H9 (cell line): ENCODE measurements around the gene SEMA7A. TPM values are rescaled to one million over a fixed set of nuclear protein-coding genes. Genes with fewer than 3 reads are reported as not detected.
"Not testable (repeated sequence)": the region's sequence is repeated elsewhere in the genome, so short reads cannot be mapped to it uniquely, and the experiment has no call there.

Experiments
- DNase-seq: peaks from one replicate; pipeline ENCODE4 v3.0.0-alpha.2; 2017
- H2AFZ ChIP-seq: one replicate; pipeline ENCODE4 v1.6.1; 2013; ENCODE audit warnings: mild to moderate bottlenecking, low read length, control low read depth, moderate library complexity
- H2AK5ac ChIP-seq: 2 replicates; pipeline ENCODE4 v1.6.1; 2013; ENCODE audit warnings: low read length, control low read depth, mixed read lengths; ENCODE audit not compliant: insufficient read length
- H2BK120ac ChIP-seq: one replicate; pipeline ENCODE4 v1.6.1; 2013; ENCODE audit warnings: low read depth, mild to moderate bottlenecking, low read length, control low read depth, inconsistent platforms; ENCODE audit not compliant: poor library complexity, severe bottlenecking
- H2BK12ac ChIP-seq: 2 replicates; pipeline ENCODE4 v1.6.1; 2013; ENCODE audit warnings: low read length, control low read depth, mixed read lengths, low read depth; ENCODE audit not compliant: insufficient read length
- H2BK15ac ChIP-seq: 2 replicates; pipeline ENCODE4 v1.6.1; 2013; ENCODE audit warnings: low read depth, low read length, control low read depth
- H2BK20ac ChIP-seq: one replicate; pipeline ENCODE4 v1.6.1; 2013; ENCODE audit warnings: low read depth, mild to moderate bottlenecking, low read length, control low read depth, inconsistent platforms; ENCODE audit not compliant: poor library complexity, severe bottlenecking
- H2BK5ac ChIP-seq: 2 replicates; pipeline ENCODE4 v1.6.1; 2013; ENCODE audit warnings: low read length, control low read depth, mixed read lengths; ENCODE audit not compliant: insufficient read length
- H3K14ac ChIP-seq: 2 replicates; pipeline ENCODE4 v1.6.1; 2013; ENCODE audit warnings: low read length, control low read depth; ENCODE audit not compliant: insufficient read depth
- H3K18ac ChIP-seq: 2 replicates; pipeline ENCODE4 v1.6.1; 2013; ENCODE audit warnings: low read depth, mild to moderate bottlenecking, mixed read lengths, low read length, control low read depth; ENCODE audit not compliant: insufficient read length
- H3K23ac ChIP-seq: 2 replicates; pipeline ENCODE4 v1.6.1; 2013; ENCODE audit warnings: low read length, control low read depth, mixed read lengths, low read depth; ENCODE audit not compliant: insufficient read length
- H3K23me2 ChIP-seq: 2 replicates; pipeline ENCODE4 v1.6.1; 2013; ENCODE audit warnings: low read depth, mild to moderate bottlenecking, mixed read lengths, low read length, control low read depth; ENCODE audit not compliant: insufficient read length, poor library complexity, severe bottlenecking
- H3K27ac ChIP-seq: 2 replicates; pipeline ENCODE4 v1.5.1; 2013; ENCODE audit warnings: low read length, control low read depth, mixed read lengths, low read depth; ENCODE audit not compliant: insufficient read length
- H3K27me3 ChIP-seq: 2 replicates; pipeline ENCODE4 v1.6.1; 2013; ENCODE audit warnings: low read length, control low read depth, inconsistent platforms; ENCODE audit not compliant: insufficient read depth
- H3K4ac ChIP-seq: 2 replicates; pipeline ENCODE4 v1.6.1; 2013; ENCODE audit warnings: low read depth, mild to moderate bottlenecking, control low read depth, inconsistent platforms, low read length, moderate library complexity
- H3K4me1 ChIP-seq: 2 replicates; pipeline ENCODE4 v1.6.1; 2013; ENCODE audit warnings: low read length, control low read depth, inconsistent platforms; ENCODE audit not compliant: insufficient read depth
- H3K4me2 ChIP-seq: 2 replicates; pipeline ENCODE4 v1.6.1; 2013; ENCODE audit warnings: low read length, control low read depth, mixed read lengths; ENCODE audit not compliant: insufficient read length, insufficient read depth
- H3K56ac ChIP-seq: 2 replicates; pipeline ENCODE4 v1.6.1; 2013; ENCODE audit warnings: low read depth, mild to moderate bottlenecking, mixed read lengths, low read length, control low read depth; ENCODE audit not compliant: insufficient read length
- H3K79me1 ChIP-seq: 2 replicates; pipeline ENCODE4 v1.6.1; 2013; ENCODE audit warnings: low read depth, mild to moderate bottlenecking, moderate library complexity, low read length, control low read depth, inconsistent platforms; ENCODE audit not compliant: insufficient read depth, poor library complexity, severe bottlenecking
- H3K79me2 ChIP-seq: 2 replicates; pipeline ENCODE4 v1.6.1; 2013; ENCODE audit warnings: low read length, control low read depth, inconsistent platforms; ENCODE audit not compliant: insufficient read depth
- H3K9ac ChIP-seq: 2 replicates; pipeline ENCODE4 v1.6.1; 2013; ENCODE audit warnings: low read length, control low read depth, mixed read lengths; ENCODE audit not compliant: insufficient read length; ENCODE audit errors: extremely low read depth
- H3K9me3 ChIP-seq: one replicate; pipeline ENCODE4 v1.6.1; 2013; ENCODE audit warnings: low read depth, low read length, inconsistent platforms; ENCODE audit not compliant: control insufficient read depth
- H3T11ph ChIP-seq: one replicate; pipeline ENCODE4 v1.6.1; 2013; ENCODE audit warnings: mild to moderate bottlenecking, low read length, control low read depth, inconsistent platforms
- H4K20me1 ChIP-seq: one replicate; pipeline ENCODE4 v1.6.1; 2013; ENCODE audit not compliant: control insufficient read depth, insufficient read length, insufficient read depth
- H4K5ac ChIP-seq: 2 replicates; pipeline ENCODE4 v1.6.1; 2013; ENCODE audit warnings: low read depth, mild to moderate bottlenecking, mixed read lengths, low read length, control low read depth; ENCODE audit not compliant: insufficient read length
- H4K8ac ChIP-seq: replicated peaks from 2 replicates; pipeline ENCODE4 v1.6.1; 2013; ENCODE audit warnings: low read length, control low read depth, mixed read lengths, low read depth; ENCODE audit not compliant: insufficient read length
- H4K91ac ChIP-seq: 2 replicates; pipeline ENCODE4 v1.6.1; 2013; ENCODE audit warnings: low read depth, mild to moderate bottlenecking, moderate library complexity, mixed read lengths, low read length, control low read depth; ENCODE audit not compliant: insufficient read length
- H3K27ac Mint-ChIP-seq, 3 experiments: 2 replicates in 2 of 3; 3 replicates in 1 of 3; pipeline ENCODE4 v1.8.0; 2020 to 2021; ENCODE audit warnings: mixed read lengths in 3 of 3, mild to moderate bottlenecking in 1 of 3, moderate library complexity in 1 of 3
- H3K27me3 Mint-ChIP-seq: 2 replicates; pipeline ENCODE4 v1.8.0; 2021; ENCODE audit warnings: low read depth, mild to moderate bottlenecking, moderate library complexity, mixed read lengths
- H3K36me3 Mint-ChIP-seq, 3 experiments: 2 replicates in 2 of 3; 3 replicates in 1 of 3; pipeline ENCODE4 v1.8.0; 2020 to 2021; ENCODE audit warnings: low read depth in 3 of 3, mixed read lengths in 3 of 3; ENCODE audit not compliant: insufficient read depth in 1 of 3
- H3K4me1 Mint-ChIP-seq, 2 experiments: 2 replicates each; pipeline ENCODE4 v1.8.0; 2020; ENCODE audit warnings: mixed read lengths in 2 of 2
- H3K4me3 Mint-ChIP-seq, 2 experiments: 2 replicates in 1 of 2; 3 replicates in 1 of 2; pipeline ENCODE4 v1.8.0; 2020 to 2021; ENCODE audit warnings: mild to moderate bottlenecking in 2 of 2, mixed read lengths in 2 of 2, moderate library complexity in 1 of 2
- H3K9me3 Mint-ChIP-seq, 2 experiments: 2 replicates in 1 of 2; 3 replicates in 1 of 2; pipeline ENCODE4 v1.8.0; 2020; ENCODE audit warnings: mild to moderate bottlenecking in 2 of 2, mixed read lengths in 2 of 2, moderate library complexity in 1 of 2
- CTCF ChIP-seq: fragments of 200-600 bp; sonication (generic); conservative IDR thresholded peaks from 3 replicates; pipeline ENCODE4 v1.8.0; 2021; ENCODE audit warnings: antibody characterized with exemption, mild to moderate bottlenecking
- WGBS: extraction: QIAGEN DNeasy Blood & Tissue Kit; methylation state at CpG from one replicate; pipeline ENCODE4 v1.1.7; 2013; ENCODE audit warnings: missing lambda C conversion rate, low lambda C conversion rate, mixed read lengths; ENCODE audit not compliant: insufficient read length; ENCODE audit errors: extremely low coverage; 5-methylcytosine and 5-hydroxymethylcytosine counted together
- total RNA-seq: library from RNA; stranded (reverse); gene quantifications from 2 replicates; pipeline ENCODE4 v1.2.1, GENCODE V29; 2021

Gene SEMA7A
- total RNA-seq, 1 experiment from 2014 or later: 5.7 TPM

DNA sequence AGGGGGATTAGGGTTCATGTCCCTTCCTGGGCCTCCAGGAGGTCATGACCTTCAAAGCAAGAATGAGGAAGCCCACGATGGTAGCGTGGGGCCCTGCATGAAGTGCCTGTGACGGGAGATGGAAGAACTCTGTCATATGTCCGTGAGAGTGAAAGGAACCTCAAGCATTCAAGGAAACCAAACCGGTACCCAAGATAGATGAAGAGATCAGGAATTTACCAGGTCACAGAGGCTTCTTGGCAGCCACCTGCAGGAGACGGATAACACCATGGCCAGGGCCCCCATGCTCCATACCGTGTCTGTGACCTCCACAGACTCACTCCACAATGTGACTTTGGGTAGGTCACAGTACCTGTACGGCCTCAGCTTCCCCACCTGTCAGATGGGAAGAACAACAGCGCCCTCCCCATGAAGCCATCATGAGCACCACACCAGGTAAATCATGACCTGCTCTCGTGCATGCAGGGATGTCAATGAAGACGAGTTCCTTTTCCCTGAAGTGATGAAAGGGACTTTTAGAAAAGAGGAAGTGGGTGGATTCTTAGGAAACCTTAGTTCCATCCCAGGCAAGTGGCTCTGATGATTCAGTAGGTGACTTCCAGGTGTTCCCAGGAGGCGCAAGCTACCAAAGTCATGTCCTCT, 43.0 kb downstream of the SEMA7A start:
- no peak overlapping the region for H3T11ph ChIP-seq
- H3K27ac Mint-ChIP-seq: no peak overlapping the region
- no peak overlapping the region for H2BK12ac ChIP-seq
- no peak overlapping the region for H3K18ac ChIP-seq
- H3K27me3 Mint-ChIP-seq: peaks cover 6% of the 10 kb centered on the region
- no peak for DNase-seq
- no peaks in the 10 kb centered on the region for H3K23me2 ChIP-seq
- H3K4ac ChIP-seq: no peak overlapping the region
- no peak overlapping the region for H2AFZ ChIP-seq
- WGBS: no CpG with 5 or more reads among the region's 12 CpGs
- H3K4me1 ChIP-seq: no peaks in the 10 kb centered on the region; the same call in 1 of the 2 replicates
- TF ChIP-seq CTCF: no peak
- no peak overlapping the region for H3K4me2 ChIP-seq
- H4K5ac ChIP-seq: no peak overlapping the region
- no peak overlapping the region for H3K4me3 Mint-ChIP-seq
- no peaks in the 10 kb centered on the region for H3K36me3 Mint-ChIP-seq
- H2BK5ac ChIP-seq: no peak overlapping the region
- no peak overlapping the region for H4K91ac ChIP-seq
- no peak overlapping the region for H2AK5ac ChIP-seq
- peaks cover 13 to 34% of the 10 kb centered on the region in 2 experiments for H3K4me1 Mint-ChIP-seq
- H4K20me1 ChIP-seq: no peaks in the 10 kb centered on the region
- no peaks in the 10 kb centered on the region; a peak in 1 of 5 replicates for H3K9me3 Mint-ChIP-seq
- no peak overlapping the region for H3K14ac ChIP-seq
- H3K79me1 ChIP-seq: no peaks in the 10 kb centered on the region
- H3K27me3 ChIP-seq: no peaks in the 10 kb centered on the region
- no peak overlapping the region for H4K8ac ChIP-seq
- H3K79me2 ChIP-seq: no peaks in the 10 kb centered on the region
- H2BK120ac ChIP-seq: no peak overlapping the region
- H3K9ac ChIP-seq: no peak overlapping the region
- H3K9me3 ChIP-seq: no peaks in the 10 kb centered on the region
- no peak overlapping the region for H2BK20ac ChIP-seq
- H3K56ac ChIP-seq: no peak overlapping the region
- no peak overlapping the region for H3K27ac ChIP-seq
- no peak overlapping the region for H3K23ac ChIP-seq
- no peak overlapping the region for H2BK15ac ChIP-seq

GRCh38 chr15:74390049-74390646, 43.6 kb downstream of the SEMA7A start:
- H3K4me1 Mint-ChIP-seq: peaks cover 16 to 39% of the 10 kb centered on the region in 2 experiments
- DNase-seq, H3K4me2 ChIP-seq, H3K27ac Mint-ChIP-seq, H3K9me3 Mint-ChIP-seq, H3K23ac ChIP-seq, H3K79me2 ChIP-seq, H3K27ac ChIP-seq, H2BK12ac ChIP-seq, H3K18ac ChIP-seq, H3K27me3 ChIP-seq, H4K91ac ChIP-seq, H2AK5ac ChIP-seq, H3K4me1 ChIP-seq, H3K9ac ChIP-seq, H3K56ac ChIP-seq, H3K4ac ChIP-seq, H2AFZ ChIP-seq, H3K9me3 ChIP-seq, H4K20me1 ChIP-seq, H3K4me3 Mint-ChIP-seq, H2BK20ac ChIP-seq, H2BK120ac ChIP-seq, H4K5ac ChIP-seq, H3K79me1 ChIP-seq, H3K36me3 Mint-ChIP-seq, H3K23me2 ChIP-seq, H3K14ac ChIP-seq, H2BK5ac ChIP-seq, H4K8ac ChIP-seq, H3T11ph ChIP-seq, H2BK15ac ChIP-seq, H3K27me3 Mint-ChIP-seq: not testable (repeated sequence)
- no CpG with 5 or more reads among the region's 11 CpGs for WGBS
